ENCODE results near the gene STK26. TPM values are rescaled to one million over a fixed set of nuclear protein-coding genes. Genes with fewer than 3 reads are reported as not detected.
A peak's percentile ranks its signal among the peaks of the same experiment; 100 is the strongest.

The STK26 gene
- total RNA-seq, 2 experiments from 2014 or later = 75.4 to 79.9 TPM

GRCh38 chrX:132022198-132022966 lies 720 bp upstream of the STK26 start:
- POLR2A ChIA-PET = interaction anchor here (0.9 to 1.3 kb wide), 4 partner anchors 17 to 458 kb away, joined by 3 to 7 read pairs (median 4); no protein-coding TSS in a partner anchor
- Mint-ChIP-seq H3K36me3 (ENCODE audit: low read depth) (peaks cover 9% of the 10 kb centered on the region), H3K27me3 (no peaks in the 10 kb centered on the region), H3K9me3 (no peaks in the 10 kb centered on the region), H3K27ac (peak overlapping the region; percentile 93), H3K4me3 (peak overlapping the region; percentile 93), H3K4me1 (ENCODE audit: low read depth) (peaks cover 31% of the 10 kb centered on the region)
- peak; percentile 8 for ATAC-seq
- DNase-seq = peak; percentile 32
- CTCF ChIA-PET = interaction anchor here (1.0 to 2.4 kb wide), 3 partner anchors 33 to 195 kb away, joined by 3 to 7 read pairs (median 6); no protein-coding TSS in a partner anchor
- peak; percentile 48 for TF ChIP-seq CTCF (IDR thresholded peaks at IDR 0.05)
- intact Hi-C loops (cut with micrococcal nuclease) = loop anchor here (5.0 to 10.0 kb wide), 3 partner anchors 35 to 462 kb away; partner anchors contain the start of gene MBNL3

GRCh38 chrX:132023896-132024386 lies 839 bp downstream of the STK26 start:
- ChIA-PET CTCF (interaction anchor here (0.9 to 2.4 kb wide), 3 partner anchors 169 to 196 kb away, joined by 3 to 7 read pairs (median 4); no protein-coding TSS in a partner anchor), POLR2A (interaction anchor here (0.6 to 1.4 kb wide), 17 partner anchors 12 to 211 kb away, joined by 3 to 7 read pairs (median 4); no protein-coding TSS in a partner anchor)
- H3K36me3 Mint-ChIP-seq (ENCODE audit: low read depth) = peaks cover 20% of the 10 kb centered on the region
- peak overlapping the region; percentile 96 for H3K27ac Mint-ChIP-seq
- H3K27me3 Mint-ChIP-seq = no peaks in the 10 kb centered on the region
- intact Hi-C loops (cut with micrococcal nuclease) = loop anchor here (5.0 to 10.0 kb wide), 3 partner anchors 37 to 461 kb away; partner anchors contain the start of gene MBNL3
- DNase-seq (peak; percentile 79), ATAC-seq (peak; percentile 76)
- TF ChIP-seq CTCF (IDR thresholded peaks at IDR 0.05) = no peak
- peak overlapping the region; percentile 93 for H3K4me3 Mint-ChIP-seq
- H3K9me3 Mint-ChIP-seq = no peaks in the 10 kb centered on the region
- peaks cover 36% of the 10 kb centered on the region for H3K4me1 Mint-ChIP-seq (ENCODE audit: low read depth)

GRCh38 chrX:132025041-132025440 lies 1.9 kb downstream of the STK26 start:
- peaks cover 47% of the 10 kb centered on the region for H3K4me1 Mint-ChIP-seq (ENCODE audit: low read depth)
- peak; percentile 49 for DNase-seq

GRCh38 chrX:132030264-132030663 lies 7.2 kb downstream of the STK26 start:
- Mint-ChIP-seq H3K9me3 (no peaks in the 10 kb centered on the region), H3K4me1 (ENCODE audit: low read depth) (peaks cover 72% of the 10 kb centered on the region), H3K4me3 (no peak overlapping the region), H3K27ac (peak overlapping the region; percentile 24), H3K27me3 (no peaks in the 10 kb centered on the region), H3K36me3 (ENCODE audit: low read depth) (peaks cover 36% of the 10 kb centered on the region)
- POLR2A ChIA-PET = no interaction called here
- TF ChIP-seq CTCF (IDR thresholded peaks at IDR 0.05) = no peak
- no peak for DNase-seq
- CTCF ChIA-PET = no interaction called here
- no peak for ATAC-seq
- intact Hi-C loops (cut with micrococcal nuclease) = no loop called here

More at GRCh38 chrX:132025041-132025440, 1.9 kb downstream of the STK26 start:
- ChIA-PET POLR2A (interaction anchor here (1.0 to 1.3 kb wide), 2 partner anchors 47 to 193 kb away, joined by 3 to 4 read pairs; no protein-coding TSS in a partner anchor), CTCF (interaction anchor here (0.9 kb wide), 1 partner anchor 183 kb away, joined by 3 read pairs; no protein-coding TSS in a partner anchor)
- Mint-ChIP-seq H3K27me3 (no peaks in the 10 kb centered on the region), H3K9me3 (no peaks in the 10 kb centered on the region), H3K36me3 (ENCODE audit: low read depth) (peaks cover 25% of the 10 kb centered on the region), H3K27ac (peak overlapping the region; percentile 96), H3K4me3 (peak overlapping the region; percentile 93)
- no peak for ATAC-seq
- intact Hi-C loops (cut with micrococcal nuclease) = loop anchor here (10.0 kb wide), 1 partner anchor 460 kb away; the partner anchor contains the start of gene MBNL3
- no peak for TF ChIP-seq CTCF (IDR thresholded peaks at IDR 0.05)

All from activated CD8-positive, alpha-beta T cell treated with anti-CD3 and anti-CD28 coated beads for 36 hours (primary cell).